Colonic mucosa (tissue), 4 donors: Measurements from ENCODE around the gene ANTXR1. TPM values are rescaled to one million over a fixed set of nuclear protein-coding genes. Genes with fewer than 3 reads are reported as not detected.

ENCODE experiments used
- DNase-seq: peaks from one replicate; pipeline ENCODE4 v3.0.0-alpha.2; 2020
- H3K27ac ChIP-seq: fragments of 200-600 bp; one replicate; pipeline ENCODE4 v1.8.0; 2021
- H3K27me3 ChIP-seq: fragments of 200-600 bp; one replicate; pipeline ENCODE4 v1.8.0; 2021
- H3K36me3 ChIP-seq: fragments of 200-600 bp; one replicate; pipeline ENCODE4 v1.8.0; 2021
- H3K4me1 ChIP-seq: fragments of 200-600 bp; one replicate; pipeline ENCODE4 v1.8.0; 2021; ENCODE audit warnings: mild to moderate bottlenecking
- H3K4me3 ChIP-seq: fragments of 200-600 bp; one replicate; pipeline ENCODE4 v1.8.0; 2021
- H3K9ac ChIP-seq, 2 donors: one replicate each; pipeline ENCODE4 v1.7.0; 2013; ENCODE audit warnings: control low read depth in 2 of 2, low read depth in 2 of 2, low read length in 2 of 2
- H3K9me3 ChIP-seq: fragments of 200-600 bp; one replicate; pipeline ENCODE4 v1.8.0; 2021
- CTCF ChIP-seq: fragments of 200-600 bp; IDR thresholded peaks from one replicate; pipeline ENCODE4 v1.8.0; 2022; ENCODE audit warnings: antibody characterized with exemption, mild to moderate bottlenecking
- intact Hi-C: fragments of 100-400 bp; cut with DNase I; formaldehyde crosslinking; loops from one replicate; pipeline ENCODE4 v1.14.1; 2022
- total RNA-seq, 2 donors: library from RNA; stranded (reverse); fragmentation: NEBNext Ultra II Directional in 1 of 2; extraction: Animal tissue kit (Norgen Biotek cat#: 25700) in 1 of 2; gene quantifications; one replicate each; pipeline ENCODE4 v1.2.1, GENCODE V29; 2021
- donor health status: healthy.
- donor health status: DM: no; HTN: no; CAD: no.
- donor health status: DM: no; HTN: no; CAD: no.

The ANTXR1 gene
- total RNA-seq, 2 donors from 2014 or later, result 8.1 to 17.0 TPM

GRCh38 chr2:69047625-69048145 is 34.7 kb downstream of the ANTXR1 start:
- intact Hi-C loops, result no loop called here
- Histone ChIP-seq H3K4me3 (no peak overlapping the region), H3K4me1 (no peaks in the 10 kb centered on the region), H3K27me3 (no peaks in the 10 kb centered on the region), H3K27ac (no peak overlapping the region), H3K9ac (no peak overlapping the region), H3K9me3 (no peaks in the 10 kb centered on the region), H3K36me3 (no peaks in the 10 kb centered on the region)
- DNase-seq, result no peak
- no peak for TF ChIP-seq CTCF

- no peaks in the 10 kb centered on the region for H3K36me3 ChIP-seq
- H3K4me1 ChIP-seq, result no peaks in the 10 kb centered on the region
- H3K9ac ChIP-seq, result no peak overlapping the region
- no peaks in the 10 kb centered on the region for H3K27me3 ChIP-seq
- intact Hi-C loops, result no loop called here
- H3K27ac ChIP-seq, result no peak overlapping the region
- H3K4me3 ChIP-seq, result no peak overlapping the region
- TF ChIP-seq CTCF, result no peak
- DNase-seq, result no peak
- H3K9me3 ChIP-seq, result no peaks in the 10 kb centered on the region
Measured at GRCh38 chr2:69050802-69051201, 37.8 kb downstream of the ANTXR1 start.

GRCh38 chr2:69053416-69053965 is 40.5 kb downstream of the ANTXR1 start:
- no peaks in the 10 kb centered on the region for H3K9me3 ChIP-seq
- intact Hi-C loops, result no loop called here
- no peak overlapping the region for H3K9ac ChIP-seq
- H3K4me1 ChIP-seq, result no peaks in the 10 kb centered on the region
- no peak overlapping the region for H3K27ac ChIP-seq
- H3K4me3 ChIP-seq, result no peak overlapping the region
- DNase-seq, result no peak
- H3K36me3 ChIP-seq, result no peaks in the 10 kb centered on the region
- TF ChIP-seq CTCF, result no peak
- no peaks in the 10 kb centered on the region for H3K27me3 ChIP-seq

- no peaks in the 10 kb centered on the region for H3K36me3 ChIP-seq
- no peak overlapping the region for H3K27ac ChIP-seq
- DNase-seq, result no peak
- TF ChIP-seq CTCF, result no peak
- intact Hi-C loops, result no loop called here
- no peaks in the 10 kb centered on the region for H3K27me3 ChIP-seq
- no peak overlapping the region for H3K4me3 ChIP-seq
- no peaks in the 10 kb centered on the region for H3K9me3 ChIP-seq
- no peaks in the 10 kb centered on the region for H3K4me1 ChIP-seq
- no peak overlapping the region for H3K9ac ChIP-seq
Measured at GRCh38 chr2:69054431-69054830, 41.5 kb downstream of the ANTXR1 start.

- Histone ChIP-seq H3K27me3 (no peaks in the 10 kb centered on the region), H3K27ac (no peak overlapping the region), H3K4me3 (no peak overlapping the region), H3K9ac (no peak overlapping the region), H3K4me1 (no peaks in the 10 kb centered on the region), H3K36me3 (no peaks in the 10 kb centered on the region), H3K9me3 (no peaks in the 10 kb centered on the region)
- intact Hi-C loops, result no loop called here
- TF ChIP-seq CTCF, result no peak
- no peak for DNase-seq
Measured at GRCh38 chr2:69055688-69056470, 42.9 kb downstream of the ANTXR1 start.
